Tibial nerve (tissue), 4 donors: ENCODE measurements around the gene KLHDC7A.

Experiments used
- CTCF ChIP-seq, 5 experiments: fragments of 200-600 bp in 3 of 5; fragments of 450-650 bp in 2 of 5; sonication (generic) in 3 of 5; IDR thresholded peaks; one replicate each; pipeline ENCODE4 v1.5.1; 2016 to 2019; ENCODE audit warnings: antibody characterized with exemption in 5 of 5, mild to moderate bottlenecking in 3 of 5, moderate library complexity in 2 of 5
- EP300 ChIP-seq, 2 donors: sonication (generic); formaldehyde crosslinking; IDR thresholded peaks; one replicate each; pipeline ENCODE4 v1.6.1; 2017; ENCODE audit warnings: antibody characterized with exemption in 2 of 2, mild to moderate bottlenecking in 1 of 2

DNA sequence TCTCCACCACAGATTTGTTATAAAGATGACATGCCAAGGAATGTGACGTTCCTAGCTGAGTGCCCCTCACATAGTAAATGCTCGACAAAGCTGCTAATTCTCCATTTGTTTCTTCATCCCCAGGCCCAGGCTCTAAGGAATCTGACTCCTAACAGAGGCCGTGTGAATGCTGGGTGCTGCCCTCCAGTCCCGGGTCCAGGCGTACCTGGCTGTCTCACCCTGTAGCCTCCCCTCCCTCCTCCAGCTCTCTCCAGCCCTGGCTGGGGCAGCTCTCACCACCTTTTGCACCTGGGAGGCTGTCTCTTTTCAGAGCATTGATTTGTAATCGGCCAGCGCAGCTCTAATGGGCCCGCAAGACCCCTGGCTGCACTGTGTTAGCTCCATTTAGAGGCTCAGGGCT is 11.2 kb upstream of the KLHDC7A start:
- TF ChIP-seq CTCF (IDR thresholded peaks at IDR 0.05), result no peak
- TF ChIP-seq EP300 (IDR thresholded peaks at IDR 0.05), result no peak
